ENCODE results near the gene SPATC1L.

Gene SPATC1L

GRCh38 chr21:46206163-46207005, 22.1 kb upstream of the SPATC1L start:
- Histone ChIP-seq H4K20me1 (ENCODE audit: insufficient read depth, low read length) (no peaks in the 10 kb centered on the region), H3K4me2 (ENCODE audit: low read length) (no peak overlapping the region), H3K27me3 (ENCODE audit: insufficient read depth, low read length) (no peaks in the 10 kb centered on the region), H3K4me3 (ENCODE audit: low read depth, low read length, poor library complexity, severe bottlenecking) (no peak overlapping the region), H3K9me2 (ENCODE audit: low read depth, low read length) (no peaks in the 10 kb centered on the region), H3K9me3 (ENCODE audit: low read length) (no peaks in the 10 kb centered on the region), H3K27ac (ENCODE audit: low read depth, low read length, poor library complexity, severe bottlenecking) (no peak overlapping the region), H3K79me2 (ENCODE audit: insufficient read depth, low read length) (no peaks in the 10 kb centered on the region), H3K9ac (ENCODE audit: low read length) (no peak overlapping the region), H3K36me3 (ENCODE audit: insufficient read depth, low read length) (peaks cover 73% of the 10 kb centered on the region), H3F3A (ENCODE audit: insufficient read depth, low read length) (0 out of 2 replicates have a peak, but pooled peaks cover 3% of the 10 kb centered on the region), H2AFZ (ENCODE audit: low read length) (no peak overlapping the region), H3K4me1 (ENCODE audit: insufficient read depth, low read length, severe bottlenecking) (no peaks in the 10 kb centered on the region)
- TF ChIP-seq EZH2 (IDR thresholded peaks at IDR 0.05; ENCODE audit: borderline replicate concordance, low read length) (no peak), CTCF (IDR thresholded peaks at IDR 0.05; ENCODE audit: low read length) (no peak)

GRCh38 chr21:46205766-46206162, 21.5 kb upstream of the SPATC1L start:
- Histone ChIP-seq H3K79me2 (ENCODE audit: insufficient read depth, low read length) (no peaks in the 10 kb centered on the region), H4K20me1 (ENCODE audit: insufficient read depth, low read length) (no peaks in the 10 kb centered on the region), H3F3A (ENCODE audit: insufficient read depth, low read length) (0 out of 2 replicates have a peak, but pooled peaks cover 3% of the 10 kb centered on the region), H3K4me2 (ENCODE audit: low read length) (no peak overlapping the region), H3K27me3 (ENCODE audit: insufficient read depth, low read length) (no peaks in the 10 kb centered on the region), H3K4me1 (ENCODE audit: insufficient read depth, low read length, severe bottlenecking) (no peaks in the 10 kb centered on the region), H3K36me3 (ENCODE audit: insufficient read depth, low read length) (peaks cover 74% of the 10 kb centered on the region), H3K27ac (ENCODE audit: low read depth, low read length, poor library complexity, severe bottlenecking) (no peak overlapping the region), H3K4me3 (ENCODE audit: low read depth, low read length, poor library complexity, severe bottlenecking) (no peak overlapping the region), H3K9me3 (ENCODE audit: low read length) (no peaks in the 10 kb centered on the region), H2AFZ (ENCODE audit: low read length) (no peak overlapping the region), H3K9me2 (ENCODE audit: low read depth, low read length) (no peaks in the 10 kb centered on the region), H3K9ac (ENCODE audit: low read length) (no peak overlapping the region)
- no peak for TF ChIP-seq EZH2 (IDR thresholded peaks at IDR 0.05; ENCODE audit: borderline replicate concordance, low read length)
- TF ChIP-seq CTCF (IDR thresholded peaks at IDR 0.05; ENCODE audit: low read length), result no peak

- no peaks in the 10 kb centered on the region for H3K79me2 ChIP-seq (ENCODE audit: insufficient read depth, low read length)
- no peaks in the 10 kb centered on the region for H3K27me3 ChIP-seq (ENCODE audit: insufficient read depth, low read length)
- no peaks in the 10 kb centered on the region for H3K4me1 ChIP-seq (ENCODE audit: insufficient read depth, low read length, severe bottlenecking)
- H2AFZ ChIP-seq (ENCODE audit: low read length), result no peak overlapping the region
- H3K4me3 ChIP-seq (ENCODE audit: low read depth, low read length, poor library complexity, severe bottlenecking), result no peak overlapping the region
- no peak overlapping the region for H3K4me2 ChIP-seq (ENCODE audit: low read length)
- no peak overlapping the region for H3K27ac ChIP-seq (ENCODE audit: low read depth, low read length, poor library complexity, severe bottlenecking)
- H3K9me3 ChIP-seq (ENCODE audit: low read length), result no peaks in the 10 kb centered on the region
- no peaks in the 10 kb centered on the region for H4K20me1 ChIP-seq (ENCODE audit: insufficient read depth, low read length)
- TF ChIP-seq CTCF (IDR thresholded peaks at IDR 0.05; ENCODE audit: low read length) (no peak), EZH2 (IDR thresholded peaks at IDR 0.05; ENCODE audit: borderline replicate concordance, low read length) (no peak)
- H3K36me3 ChIP-seq (ENCODE audit: insufficient read depth, low read length), result peaks cover 74% of the 10 kb centered on the region
- H3K9ac ChIP-seq (ENCODE audit: low read length), result no peak overlapping the region
- H3F3A ChIP-seq (ENCODE audit: insufficient read depth, low read length), result 0 out of 2 replicates have a peak, but pooled peaks cover 3% of the 10 kb centered on the region
- no peaks in the 10 kb centered on the region for H3K9me2 ChIP-seq (ENCODE audit: low read depth, low read length)
Observed at GRCh38 chr21:46205166-46205565, 20.9 kb upstream of the SPATC1L start.

Measured in OCI-LY1 (cell line).